ENCODE data around the gene TP53I3. TPM values are rescaled to one million over a fixed set of nuclear protein-coding genes. Genes with fewer than 3 reads are reported as not detected.
A peak's percentile ranks its signal among the peaks of the same experiment; 100 is the strongest.

The TP53I3 gene
- total RNA-seq, 1 experiment from 2014 or later: 20.1 TPM

DNA sequence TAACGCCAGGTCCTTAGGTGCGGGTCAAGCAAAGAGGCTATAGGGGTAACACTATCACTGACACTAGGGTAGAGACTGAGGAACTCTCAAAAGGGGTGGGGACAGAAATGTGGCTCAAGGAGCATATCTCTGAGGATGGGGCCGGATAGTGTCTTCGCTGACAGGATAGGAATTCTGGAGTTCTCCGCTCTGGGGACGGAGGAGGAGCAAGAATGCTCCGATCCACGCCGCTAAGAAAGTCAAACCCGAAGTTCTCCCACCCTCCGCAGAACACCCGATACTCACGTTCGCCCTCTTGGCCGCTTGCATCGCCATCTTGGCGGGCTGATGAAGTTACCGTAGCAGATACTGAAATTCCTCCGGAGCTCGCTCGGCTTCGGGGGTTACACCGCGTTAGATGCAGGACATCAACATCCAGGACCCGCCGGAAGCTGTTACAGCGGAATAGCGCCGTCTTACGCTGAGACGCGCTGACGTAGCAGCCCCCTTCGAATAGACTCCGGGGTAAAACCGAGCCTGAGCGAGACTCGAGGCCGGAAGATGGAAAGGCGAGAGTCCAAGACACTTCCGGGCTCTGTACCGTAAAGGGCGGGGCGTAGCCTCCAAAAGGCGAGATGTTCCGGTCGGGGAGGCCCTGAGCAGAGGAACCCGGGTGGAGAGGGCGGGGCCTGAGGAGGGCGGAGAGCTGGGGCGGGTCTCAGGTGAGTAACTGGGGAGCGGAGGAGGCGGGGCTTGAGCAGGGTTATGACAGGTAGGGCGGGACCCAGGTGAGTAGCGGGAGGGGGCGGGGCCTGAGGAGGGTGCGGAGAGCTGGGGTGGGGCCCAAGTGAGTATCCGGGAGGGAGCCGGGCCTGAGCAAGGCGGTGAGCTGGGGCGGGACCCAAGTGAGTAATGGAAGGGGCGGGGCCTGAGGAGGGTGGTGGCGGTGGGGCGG, 8.5 kb downstream of the TP53I3 start, which contains the start of gene SF3B6:
Gene SF3B6 (minus strand): TSS at position 412 of the 934 bp plus-strand sequence. CDS start 97 bp downstream, at position 315.
- TSS peak; percentile 69 for BruUV-seq (replicated peaks)
- H3K79me2 ChIP-seq (ENCODE audit: insufficient read depth, low read length): peaks cover 49% of the 10 kb centered on the region
- H3K36me3 ChIP-seq (ENCODE audit: control insufficient read depth in 1 of 2, insufficient read depth in 2 of 2, low read length in 2 of 2): peaks cover 18 to 20% of the 10 kb centered on the region in 2 experiments; a peak in 3 of 4 replicates
- peak within 1 kb of the TSS; percentile 77 for H3K9ac ChIP-seq (ENCODE audit: low read length)
- no peaks in the 10 kb centered on the region for H3K27me3 ChIP-seq (ENCODE audit: insufficient read depth, low read length)
- ATAC-seq (peak; percentile 86), DNase-seq (ENCODE audit: low read depth, low spot score) (peak; percentile 99)
- peak within 1 kb of the TSS; percentile 83 for H3K4me2 ChIP-seq (ENCODE audit: low read length)
- H4K20me1 ChIP-seq (ENCODE audit: insufficient read depth): no peaks in the 10 kb centered on the region
- POLR2A ChIA-PET: interaction anchor here (0.7 to 2.9 kb wide), 10 partner anchors 8 to 149 kb away, joined by 3 to 32 read pairs (median 6); partner anchors contain the start of genes ATAD2B, FKBP1B, TP53I3 and WDCP
- H3K9me2 ChIP-seq (ENCODE audit: insufficient read depth): no peaks in the 10 kb centered on the region
- H2AFZ ChIP-seq (ENCODE audit: low read depth, low read length, poor library complexity, severe bottlenecking): no peak within 1 kb of the TSS
- peak within 1 kb of the TSS; percentile 81 for H3K27ac ChIP-seq (ENCODE audit: low read depth, low read length)
- CTCF ChIA-PET: interaction anchor here (1.0 to 1.7 kb wide), 4 partner anchors 8 to 252 kb away, joined by 3 to 10 read pairs (median 8); partner anchors contain the start of genes ATAD2B and TP53I3
- RAD21 ChIA-PET (ENCODE audit: low non-redundant PET in 1 of 2, low total read pairs in 2 of 2, uncharacterized antibody in 2 of 2, unreplicated experiment in 2 of 2): interaction anchor here (0.6 to 1.6 kb wide), 5 partner anchors 24 to 252 kb away, joined by 3 to 6 read pairs (median 4); partner anchors contain the start of genes ATAD2B (in 1 of the 2) and WDCP (in 1 of the 2)
- H3K4me3 ChIP-seq (replicated peaks in 1 of 2; ENCODE audit: low read depth in 1 of 2, low read length in 2 of 2): peak within 1 kb of the TSS; percentile 73 to 77
- peaks cover 4 to 15% of the 10 kb centered on the region in 2 experiments; a peak in 3 of 4 replicates for H3K4me1 ChIP-seq (ENCODE audit: control insufficient read depth in 1 of 2, insufficient read depth in 2 of 2, low read length in 2 of 2)
- intact Hi-C loops (cut with micrococcal nuclease): loop anchor here (1.0 to 5.0 kb wide), 3 partner anchors 8 to 134 kb away; partner anchors contain the start of genes TP53I3 and UBXN2A
- no peaks in the 10 kb centered on the region for H3K9me3 ChIP-seq (ENCODE audit: control insufficient read depth in 1 of 2, insufficient read depth in 1 of 2, low read depth in 1 of 2, low read length in 2 of 2)
- TF ChIP-seq EZH2 (IDR thresholded peaks at IDR 0.05) (no peak), TCF7L2 (IDR thresholded peaks at IDR 0.05; ENCODE audit: borderline replicate concordance, extremely low read depth, insufficient read depth, insufficient read length) (peak; percentile 62), YY1 (IDR thresholded peaks at IDR 0.05; ENCODE audit: extremely low read depth, insufficient replicate concordance, low read depth, low read length) (peak; percentile 85), RAD21 (IDR thresholded peaks at IDR 0.05; ENCODE audit: low read depth) (no peak), POLR2A (IDR thresholded peaks at IDR 0.05; ENCODE audit: borderline replicate concordance, extremely low read depth, insufficient read depth, insufficient read length) (peak; percentile 63), POLR2AphosphoS5 (IDR thresholded peaks at IDR 0.05; ENCODE audit: low read depth, low read length) (peak; percentile 96), SP1 (IDR thresholded peaks at IDR 0.05; ENCODE audit: low read depth) (no peak), ZNF274 (IDR thresholded peaks at IDR 0.05; ENCODE audit: low read depth, low read length) (no peak), ZFX (IDR thresholded peaks at IDR 0.05) (no peak), SIN3A (IDR thresholded peaks at IDR 0.05; ENCODE audit: low read depth) (no peak), FOSL1 (IDR thresholded peaks at IDR 0.05; ENCODE audit: low read depth) (no peak), SRF (IDR thresholded peaks at IDR 0.05; ENCODE audit: low read depth) (no peak)
- TF ChIP-seq, protein P1, sequence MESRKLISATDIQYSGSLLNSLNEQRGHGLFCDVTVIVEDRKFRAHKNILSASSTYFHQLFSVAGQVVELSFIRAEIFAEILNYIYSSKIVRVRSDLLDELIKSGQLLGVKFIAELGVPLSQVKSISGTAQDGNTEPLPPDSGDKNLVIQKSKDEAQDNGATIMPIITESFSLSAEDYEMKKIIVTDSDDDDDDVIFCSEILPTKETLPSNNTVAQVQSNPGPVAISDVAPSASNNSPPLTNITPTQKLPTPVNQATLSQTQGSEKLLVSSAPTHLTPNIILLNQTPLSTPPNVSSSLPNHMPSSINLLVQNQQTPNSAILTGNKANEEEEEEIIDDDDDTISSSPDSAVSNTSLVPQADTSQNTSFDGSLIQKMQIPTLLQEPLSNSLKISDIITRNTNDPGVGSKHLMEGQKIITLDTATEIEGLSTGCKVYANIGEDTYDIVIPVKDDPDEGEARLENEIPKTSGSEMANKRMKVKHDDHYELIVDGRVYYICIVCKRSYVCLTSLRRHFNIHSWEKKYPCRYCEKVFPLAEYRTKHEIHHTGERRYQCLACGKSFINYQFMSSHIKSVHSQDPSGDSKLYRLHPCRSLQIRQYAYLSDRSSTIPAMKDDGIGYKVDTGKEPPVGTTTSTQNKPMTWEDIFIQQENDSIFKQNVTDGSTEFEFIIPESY (IDR thresholded peaks at IDR 0.05; ENCODE audit: extremely low read depth, insufficient replicate concordance, low read length): peak; percentile 76
- TF ChIP-seq, protein P2, sequence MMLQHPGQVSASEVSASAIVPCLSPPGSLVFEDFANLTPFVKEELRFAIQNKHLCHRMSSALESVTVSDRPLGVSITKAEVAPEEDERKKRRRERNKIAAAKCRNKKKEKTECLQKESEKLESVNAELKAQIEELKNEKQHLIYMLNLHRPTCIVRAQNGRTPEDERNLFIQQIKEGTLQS (IDR thresholded peaks at IDR 0.05): no peak
- TF ChIP-seq, protein P3, sequence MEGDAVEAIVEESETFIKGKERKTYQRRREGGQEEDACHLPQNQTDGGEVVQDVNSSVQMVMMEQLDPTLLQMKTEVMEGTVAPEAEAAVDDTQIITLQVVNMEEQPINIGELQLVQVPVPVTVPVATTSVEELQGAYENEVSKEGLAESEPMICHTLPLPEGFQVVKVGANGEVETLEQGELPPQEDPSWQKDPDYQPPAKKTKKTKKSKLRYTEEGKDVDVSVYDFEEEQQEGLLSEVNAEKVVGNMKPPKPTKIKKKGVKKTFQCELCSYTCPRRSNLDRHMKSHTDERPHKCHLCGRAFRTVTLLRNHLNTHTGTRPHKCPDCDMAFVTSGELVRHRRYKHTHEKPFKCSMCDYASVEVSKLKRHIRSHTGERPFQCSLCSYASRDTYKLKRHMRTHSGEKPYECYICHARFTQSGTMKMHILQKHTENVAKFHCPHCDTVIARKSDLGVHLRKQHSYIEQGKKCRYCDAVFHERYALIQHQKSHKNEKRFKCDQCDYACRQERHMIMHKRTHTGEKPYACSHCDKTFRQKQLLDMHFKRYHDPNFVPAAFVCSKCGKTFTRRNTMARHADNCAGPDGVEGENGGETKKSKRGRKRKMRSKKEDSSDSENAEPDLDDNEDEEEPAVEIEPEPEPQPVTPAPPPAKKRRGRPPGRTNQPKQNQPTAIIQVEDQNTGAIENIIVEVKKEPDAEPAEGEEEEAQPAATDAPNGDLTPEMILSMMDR (IDR thresholded peaks at IDR 0.05 in 2 of 3, conservative IDR thresholded peaks at IDR 0.05 in 1 of 3; ENCODE audit: borderline replicate concordance in 1 of 3, insufficient read depth in 1 of 3, low read depth in 2 of 3, low read length in 2 of 3): no peak
- TF ChIP-seq, protein P4, sequence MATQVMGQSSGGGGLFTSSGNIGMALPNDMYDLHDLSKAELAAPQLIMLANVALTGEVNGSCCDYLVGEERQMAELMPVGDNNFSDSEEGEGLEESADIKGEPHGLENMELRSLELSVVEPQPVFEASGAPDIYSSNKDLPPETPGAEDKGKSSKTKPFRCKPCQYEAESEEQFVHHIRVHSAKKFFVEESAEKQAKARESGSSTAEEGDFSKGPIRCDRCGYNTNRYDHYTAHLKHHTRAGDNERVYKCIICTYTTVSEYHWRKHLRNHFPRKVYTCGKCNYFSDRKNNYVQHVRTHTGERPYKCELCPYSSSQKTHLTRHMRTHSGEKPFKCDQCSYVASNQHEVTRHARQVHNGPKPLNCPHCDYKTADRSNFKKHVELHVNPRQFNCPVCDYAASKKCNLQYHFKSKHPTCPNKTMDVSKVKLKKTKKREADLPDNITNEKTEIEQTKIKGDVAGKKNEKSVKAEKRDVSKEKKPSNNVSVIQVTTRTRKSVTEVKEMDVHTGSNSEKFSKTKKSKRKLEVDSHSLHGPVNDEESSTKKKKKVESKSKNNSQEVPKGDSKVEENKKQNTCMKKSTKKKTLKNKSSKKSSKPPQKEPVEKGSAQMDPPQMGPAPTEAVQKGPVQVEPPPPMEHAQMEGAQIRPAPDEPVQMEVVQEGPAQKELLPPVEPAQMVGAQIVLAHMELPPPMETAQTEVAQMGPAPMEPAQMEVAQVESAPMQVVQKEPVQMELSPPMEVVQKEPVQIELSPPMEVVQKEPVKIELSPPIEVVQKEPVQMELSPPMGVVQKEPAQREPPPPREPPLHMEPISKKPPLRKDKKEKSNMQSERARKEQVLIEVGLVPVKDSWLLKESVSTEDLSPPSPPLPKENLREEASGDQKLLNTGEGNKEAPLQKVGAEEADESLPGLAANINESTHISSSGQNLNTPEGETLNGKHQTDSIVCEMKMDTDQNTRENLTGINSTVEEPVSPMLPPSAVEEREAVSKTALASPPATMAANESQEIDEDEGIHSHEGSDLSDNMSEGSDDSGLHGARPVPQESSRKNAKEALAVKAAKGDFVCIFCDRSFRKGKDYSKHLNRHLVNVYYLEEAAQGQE (IDR thresholded peaks at IDR 0.05; ENCODE audit: low read depth): no peak
